B cell (primary cell): ENCODE results near the gene CD79B.
"Not testable (repeated sequence)": the region's sequence is repeated elsewhere in the genome, so short reads cannot be mapped to it uniquely, and the experiment has no call there.

Experiments used
- CTCF ChIP-seq: fragments of 200-600 bp; IDR thresholded peaks from one replicate; pipeline ENCODE4 v1.8.0; 2022; ENCODE audit warnings: antibody characterized with exemption, mild to moderate bottlenecking
- EZH2 ChIP-seq: IDR thresholded peaks from 2 replicates; pipeline ENCODE4 v1.6.1; 2012; ENCODE audit warnings: borderline replicate concordance, low read depth, mild to moderate bottlenecking, moderate library complexity, low read length; ENCODE audit not compliant: insufficient read depth, poor library complexity, severe bottlenecking

GRCh38 chr17:63922402-63922801 lies 9.7 kb downstream of the CD79B start:
- not testable (repeated sequence) for TF ChIP-seq CTCF, EZH2
